B cell (primary cell): ENCODE results near the gene LAIR1.

Experiments used
- EZH2 ChIP-seq: IDR thresholded peaks from 2 replicates; pipeline ENCODE4 v1.6.1; 2012; ENCODE audit warnings: borderline replicate concordance, low read depth, mild to moderate bottlenecking, moderate library complexity, low read length; ENCODE audit not compliant: insufficient read depth, poor library complexity, severe bottlenecking
- TF ChIP-seq, protein P1 (sequence below): fragments of 200-600 bp; IDR thresholded peaks from one replicate; pipeline ENCODE4 v1.8.0; 2022; ENCODE audit warnings: antibody characterized with exemption, mild to moderate bottlenecking

DNA sequence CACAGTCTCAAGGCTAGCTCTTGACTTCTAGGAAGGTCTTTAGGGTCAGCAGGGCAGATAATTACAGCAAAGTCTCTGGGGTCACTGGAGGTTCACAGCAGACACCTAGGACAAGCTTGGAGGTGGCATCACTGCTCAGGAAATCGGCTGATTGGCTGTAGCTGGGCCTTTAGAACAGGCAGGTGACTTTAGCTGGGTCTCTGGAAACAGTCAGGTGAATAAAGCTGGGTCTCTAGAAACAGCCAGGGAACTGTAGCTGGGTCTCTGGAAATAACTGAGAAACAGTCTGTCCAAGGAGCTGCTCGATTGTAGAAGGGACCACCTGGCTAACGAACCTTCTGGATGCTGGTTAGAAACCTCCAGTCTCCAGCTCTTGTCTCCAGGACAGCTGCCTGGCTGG, 10.0 kb downstream of the LAIR1 start:
- TF ChIP-seq, protein P1, sequence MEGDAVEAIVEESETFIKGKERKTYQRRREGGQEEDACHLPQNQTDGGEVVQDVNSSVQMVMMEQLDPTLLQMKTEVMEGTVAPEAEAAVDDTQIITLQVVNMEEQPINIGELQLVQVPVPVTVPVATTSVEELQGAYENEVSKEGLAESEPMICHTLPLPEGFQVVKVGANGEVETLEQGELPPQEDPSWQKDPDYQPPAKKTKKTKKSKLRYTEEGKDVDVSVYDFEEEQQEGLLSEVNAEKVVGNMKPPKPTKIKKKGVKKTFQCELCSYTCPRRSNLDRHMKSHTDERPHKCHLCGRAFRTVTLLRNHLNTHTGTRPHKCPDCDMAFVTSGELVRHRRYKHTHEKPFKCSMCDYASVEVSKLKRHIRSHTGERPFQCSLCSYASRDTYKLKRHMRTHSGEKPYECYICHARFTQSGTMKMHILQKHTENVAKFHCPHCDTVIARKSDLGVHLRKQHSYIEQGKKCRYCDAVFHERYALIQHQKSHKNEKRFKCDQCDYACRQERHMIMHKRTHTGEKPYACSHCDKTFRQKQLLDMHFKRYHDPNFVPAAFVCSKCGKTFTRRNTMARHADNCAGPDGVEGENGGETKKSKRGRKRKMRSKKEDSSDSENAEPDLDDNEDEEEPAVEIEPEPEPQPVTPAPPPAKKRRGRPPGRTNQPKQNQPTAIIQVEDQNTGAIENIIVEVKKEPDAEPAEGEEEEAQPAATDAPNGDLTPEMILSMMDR, result no peak
- TF ChIP-seq EZH2, result no peak
